ENCODE results near the gene VIPR2. TPM values are rescaled to one million over a fixed set of nuclear protein-coding genes. Genes with fewer than 3 reads are reported as not detected.

The VIPR2 gene
- total RNA-seq, 1 experiment from 2014 or later, result not detected

GRCh38 chr7:159097661-159098423 lies 46.8 kb downstream of the VIPR2 start:
- ChIA-PET CTCF (no interaction called here), POLR2A (ENCODE audit: low non-redundant PET) (no interaction called here)
- Histone ChIP-seq H3K4me3 (ENCODE audit: low read depth, low read length, poor library complexity, severe bottlenecking) (no peak overlapping the region), H3K27ac (ENCODE audit: low read depth, low read length, poor library complexity, severe bottlenecking) (no peak overlapping the region), H3K9me3 (ENCODE audit: low read depth, low read length, poor library complexity, severe bottlenecking) (no peaks in the 10 kb centered on the region), H3K27me3 (replicated peaks; ENCODE audit: insufficient read depth, low read depth, low read length, poor library complexity) (no peaks in the 10 kb centered on the region), H3K4me1 (ENCODE audit: insufficient read depth, low read length, poor library complexity, severe bottlenecking) (peaks cover 11% of the 10 kb centered on the region), H3K36me3 (ENCODE audit: insufficient read depth, low read length, poor library complexity, severe bottlenecking) (no peaks in the 10 kb centered on the region)
- no TSS peak for BruUV-seq (replicated peaks)
- no peak for DNase-seq (ENCODE audit: low spot score)
- intact Hi-C loops (cut with micrococcal nuclease; ENCODE audit: unreplicated experiment), result no loop called here
- TF ChIP-seq EZH2 (IDR thresholded peaks at IDR 0.05; ENCODE audit: borderline replicate concordance, low read depth, low read length, poor library complexity, severe bottlenecking) (no peak), CTCF (conservative IDR thresholded peaks at IDR 0.05; ENCODE audit: low read depth, low read length) (no peak)

GRCh38 chr7:159096736-159097581 lies 47.7 kb downstream of the VIPR2 start:
- BruUV-seq (replicated peaks), result no TSS peak
- intact Hi-C loops (cut with micrococcal nuclease; ENCODE audit: unreplicated experiment), result no loop called here
- no peak for TF ChIP-seq CTCF (conservative IDR thresholded peaks at IDR 0.05; ENCODE audit: low read depth, low read length)
- TF ChIP-seq EZH2 (IDR thresholded peaks at IDR 0.05; ENCODE audit: borderline replicate concordance, low read depth, low read length, poor library complexity, severe bottlenecking), result no peak
- ChIA-PET POLR2A (ENCODE audit: low non-redundant PET) (no interaction called here), CTCF (no interaction called here)
- H3K4me1 ChIP-seq (ENCODE audit: insufficient read depth, low read length, poor library complexity, severe bottlenecking), result peaks cover 11% of the 10 kb centered on the region
- DNase-seq (ENCODE audit: low spot score), result no peak
- H3K9me3 ChIP-seq (ENCODE audit: low read depth, low read length, poor library complexity, severe bottlenecking), result no peaks in the 10 kb centered on the region
- no peak overlapping the region for H3K4me3 ChIP-seq (ENCODE audit: low read depth, low read length, poor library complexity, severe bottlenecking)
- H3K27ac ChIP-seq (ENCODE audit: low read depth, low read length, poor library complexity, severe bottlenecking), result no peak overlapping the region
- no peaks in the 10 kb centered on the region for H3K36me3 ChIP-seq (ENCODE audit: insufficient read depth, low read length, poor library complexity, severe bottlenecking)
- no peaks in the 10 kb centered on the region for H3K27me3 ChIP-seq (replicated peaks; ENCODE audit: insufficient read depth, low read depth, low read length, poor library complexity)

- Histone ChIP-seq H3K4me3 (ENCODE audit: low read depth, low read length, poor library complexity, severe bottlenecking) (no peak overlapping the region), H3K4me1 (ENCODE audit: insufficient read depth, low read length, poor library complexity, severe bottlenecking) (peaks cover 11% of the 10 kb centered on the region), H3K36me3 (ENCODE audit: insufficient read depth, low read length, poor library complexity, severe bottlenecking) (no peaks in the 10 kb centered on the region), H3K27ac (ENCODE audit: low read depth, low read length, poor library complexity, severe bottlenecking) (no peak overlapping the region), H3K9me3 (ENCODE audit: low read depth, low read length, poor library complexity, severe bottlenecking) (no peaks in the 10 kb centered on the region), H3K27me3 (replicated peaks; ENCODE audit: insufficient read depth, low read depth, low read length, poor library complexity) (no peaks in the 10 kb centered on the region)
- no TSS peak for BruUV-seq (replicated peaks)
- POLR2A ChIA-PET (ENCODE audit: low non-redundant PET), result no interaction called here
- TF ChIP-seq EZH2 (IDR thresholded peaks at IDR 0.05; ENCODE audit: borderline replicate concordance, low read depth, low read length, poor library complexity, severe bottlenecking) (no peak), CTCF (conservative IDR thresholded peaks at IDR 0.05; ENCODE audit: low read depth, low read length) (no peak)
- intact Hi-C loops (cut with micrococcal nuclease; ENCODE audit: unreplicated experiment), result no loop called here
- DNase-seq (ENCODE audit: low spot score), result no peak
- CTCF ChIA-PET, result no interaction called here
Measured at GRCh38 chr7:159095979-159096411, 48.7 kb downstream of the VIPR2 start.
